ENCODE data around the gene MYADML2. TPM values are rescaled to one million over a fixed set of nuclear protein-coding genes. Genes with fewer than 3 reads are reported as not detected.
"Not testable (repeated sequence)": the region's sequence is repeated elsewhere in the genome, so short reads cannot be mapped to it uniquely, and the experiment has no call there.

The MYADML2 gene
- not detected for polyA plus RNA-seq

DNA sequence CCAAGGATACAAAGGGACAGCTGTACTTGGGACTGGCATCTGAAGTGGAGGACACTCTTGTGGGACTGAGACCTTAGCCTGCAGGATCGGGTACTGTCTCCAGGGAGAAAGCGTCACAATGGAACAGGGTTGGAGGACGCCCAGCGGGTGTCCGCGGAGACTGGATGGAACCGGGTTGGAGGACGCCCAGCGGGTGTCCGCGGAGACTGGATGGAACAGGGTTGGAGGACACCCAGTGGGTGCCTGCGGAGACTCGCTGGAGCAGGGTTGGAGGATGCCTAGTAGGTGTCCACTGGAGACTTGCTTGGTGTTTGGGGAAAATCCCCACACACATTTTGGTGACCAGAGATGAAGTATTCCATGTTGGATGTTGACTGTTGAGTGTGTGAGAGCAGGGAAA lies at the start of gene MYADML2:
Gene MYADML2, minus strand, starts transcription at position 45 of the 400 bp plus-strand sequence. CDS start 5,492 bp downstream, outside the sequence.
- 89% methylated on average over 13 of the region's 13 CpGs for WGBS, 3 donors
- no peak within 1 kb of the TSS for H3K27ac ChIP-seq (ENCODE audit: low read depth, low read length)

GRCh38 chr17:81996232-81996756 lies 49.3 kb upstream of the MYADML2 start:
- no peak overlapping the region for H3K27ac ChIP-seq (ENCODE audit: low read depth, low read length)
- 91% methylated on average over 28 of the region's 28 CpGs for WGBS, 3 donors

DNA sequence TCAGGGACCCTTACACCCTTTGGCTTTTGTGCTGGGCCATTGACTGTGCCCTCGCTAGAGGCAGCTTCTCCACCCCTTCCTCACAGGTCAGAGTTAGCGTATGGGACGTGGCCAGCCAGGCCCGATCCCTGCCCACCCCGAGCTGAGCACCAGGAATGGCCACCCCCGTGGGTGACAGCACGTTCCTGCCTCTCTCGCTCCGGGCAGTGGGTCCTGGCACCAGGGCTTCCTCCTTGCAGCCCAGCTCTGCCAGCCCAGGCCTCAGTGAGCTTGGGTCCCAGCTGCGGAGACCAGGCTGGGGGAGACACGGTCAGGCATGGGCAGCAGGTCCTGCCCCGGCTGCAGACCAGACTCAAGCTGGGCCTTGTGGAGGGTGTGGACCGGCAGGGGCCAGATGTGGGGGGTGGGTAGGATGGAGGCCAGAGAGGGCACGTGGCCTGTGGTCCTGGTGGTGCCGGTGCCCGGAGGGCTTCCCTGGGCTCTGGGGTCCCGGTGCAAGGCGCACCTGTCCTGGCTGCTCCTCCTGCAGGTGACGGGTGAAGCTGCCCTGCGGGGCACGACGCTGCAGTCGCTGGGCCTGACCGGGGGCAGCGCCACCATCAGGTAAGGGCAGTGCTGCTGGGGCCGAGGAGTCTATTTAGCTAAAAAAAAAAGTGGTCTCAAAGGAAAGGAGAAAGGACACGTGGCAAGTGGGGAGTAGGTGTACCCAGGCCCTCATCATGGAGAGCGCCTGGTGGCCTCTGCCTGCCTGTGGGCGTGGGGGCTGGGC lies 48.6 kb upstream of the MYADML2 start:
- WGBS, 3 donors, result 94 to 98% (median 97%) methylated on average over 28 to 29 of the region's 29 CpGs
- H3K27ac ChIP-seq (ENCODE audit: low read depth, low read length), result no peak overlapping the region

- no peak overlapping the region for H3K27ac ChIP-seq (ENCODE audit: low read depth, low read length)
- WGBS, 3 donors, result 87 to 93% (median 89%) methylated on average over 38 to 39 of the region's 39 CpGs
These were observed 47.8 kb upstream of the MYADML2 start for GRCh38 chr17:81994593-81995462.

GRCh38 chr17:81993729-81994592 lies 46.9 kb upstream of the MYADML2 start:
- H3K27ac ChIP-seq (ENCODE audit: low read depth, low read length), result no peak overlapping the region
- 94 to 96% (median 95%) methylated on average over 37 of the region's 37 CpGs for WGBS, 3 donors

DNA sequence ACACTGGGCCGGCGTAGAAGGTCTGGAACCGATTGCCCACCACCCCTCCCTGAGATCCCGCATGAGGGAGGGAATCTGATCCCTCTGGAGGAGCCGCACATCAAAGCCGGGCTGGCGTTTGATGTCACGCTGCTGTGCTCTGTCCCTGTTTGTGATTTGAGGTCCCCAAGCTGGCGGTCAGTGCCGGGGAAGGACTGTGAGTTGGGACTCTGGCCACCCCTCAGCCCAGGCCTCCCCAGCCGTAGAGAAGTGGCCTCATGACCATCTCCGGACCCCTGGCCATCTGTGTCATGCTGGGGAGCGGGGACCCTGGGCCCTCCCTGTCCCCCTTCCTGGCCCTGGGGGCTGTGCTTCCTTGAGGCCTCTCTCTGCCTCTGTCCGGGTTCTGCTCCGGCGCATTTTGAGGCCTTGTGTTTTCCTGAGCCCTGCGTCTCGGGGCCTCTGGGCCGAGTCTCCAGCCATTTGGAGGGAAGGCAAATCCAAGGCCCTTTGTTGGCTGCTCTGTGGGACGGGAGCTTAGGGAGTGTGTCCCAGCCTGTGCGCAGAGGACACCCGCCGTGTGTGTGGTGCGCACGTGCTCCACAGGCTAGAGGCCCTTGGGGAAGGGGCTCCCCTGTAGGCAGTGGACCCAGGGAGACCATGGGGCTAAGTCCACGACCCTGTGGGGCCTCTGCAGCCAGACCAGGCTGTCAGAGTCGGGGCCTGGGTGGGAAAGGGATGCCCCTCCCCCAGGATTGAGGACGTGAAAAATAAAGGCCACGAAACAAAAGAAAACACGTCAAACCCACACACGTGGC lies 45.5 kb upstream of the MYADML2 start:
- WGBS, 3 donors, result 70 to 85% (median 84%) methylated on average over 28 to 31 of the region's 31 CpGs
- H3K27ac ChIP-seq (ENCODE audit: low read depth, low read length), result no peak overlapping the region

DNA sequence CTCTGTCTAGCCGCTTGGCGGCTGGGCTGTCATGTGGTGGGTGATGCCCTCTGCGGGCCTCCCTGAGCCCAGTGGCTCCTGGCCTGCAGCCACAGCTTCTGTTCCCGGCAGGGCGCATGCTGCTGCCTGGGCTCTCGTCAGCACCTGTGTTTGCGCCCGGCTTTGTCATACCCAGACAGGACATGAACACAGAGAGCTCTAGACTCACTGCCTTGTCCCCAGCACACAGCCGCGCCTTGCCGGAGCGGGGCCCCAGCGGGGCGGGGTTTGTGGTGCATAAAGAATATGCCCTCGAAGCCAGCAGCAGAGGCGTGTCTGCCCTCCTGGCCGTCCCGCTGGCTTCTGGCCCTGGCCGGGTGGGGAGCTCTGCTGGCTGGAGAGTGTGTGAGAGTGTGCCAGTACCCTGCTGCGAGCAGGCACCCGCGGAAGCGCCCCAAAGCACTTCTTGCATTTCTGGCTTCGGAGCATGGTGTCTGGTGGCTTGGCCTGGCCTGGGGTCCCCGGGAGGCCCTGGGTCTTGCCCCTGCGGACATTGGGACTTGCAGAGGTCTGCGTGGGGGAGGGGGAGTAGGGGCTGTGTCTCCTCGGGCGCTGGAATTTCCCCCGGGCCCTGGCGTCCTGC lies 44.8 kb upstream of the MYADML2 start:
- H3K27ac ChIP-seq (ENCODE audit: low read depth, low read length), result no peak overlapping the region
- WGBS, 3 donors, result 22 to 59% (median 50%) methylated on average over 31 of the region's 31 CpGs

DNA sequence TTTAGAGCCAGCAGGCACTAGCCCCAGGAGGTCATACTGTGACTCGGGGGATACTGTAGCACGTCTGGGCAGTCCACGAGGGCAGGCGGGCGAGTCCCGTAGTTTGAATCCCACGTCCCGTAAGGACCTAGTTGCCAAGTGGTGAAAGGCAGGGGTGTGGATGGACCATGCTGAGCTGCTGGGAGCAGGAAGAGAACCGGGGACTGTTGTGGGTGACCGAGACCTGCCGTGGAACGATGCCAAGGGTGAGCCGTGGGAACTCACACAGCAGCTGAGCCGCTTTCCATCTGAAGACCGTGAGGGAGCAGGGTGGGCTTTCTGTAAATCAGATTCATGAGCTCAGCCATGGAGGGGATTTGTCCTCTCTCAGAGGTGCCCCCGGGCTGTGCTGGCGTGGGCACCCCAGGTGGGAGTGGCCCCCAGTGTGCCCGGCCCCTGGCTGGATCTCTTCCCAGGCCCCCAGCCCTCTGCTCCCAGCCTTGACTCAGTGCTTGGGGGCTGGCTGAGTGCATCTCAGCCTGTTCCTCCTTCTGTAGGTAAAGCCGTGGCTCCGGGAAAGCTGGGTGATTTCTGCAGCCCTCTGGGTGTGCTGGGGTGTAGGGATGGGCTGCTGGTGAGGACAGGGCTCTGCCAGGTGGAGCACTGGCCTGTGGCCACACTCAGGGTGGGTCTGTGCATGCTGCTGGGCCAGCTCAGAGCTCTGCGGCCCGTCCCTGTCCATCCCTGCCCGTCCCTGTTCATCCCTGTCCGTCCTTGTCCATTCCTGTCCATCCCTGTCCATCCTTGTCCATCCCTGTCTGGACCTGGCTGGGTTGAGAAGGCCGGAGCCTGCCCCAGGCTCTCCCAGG lies 44.0 kb upstream of the MYADML2 start:
- 45 to 91% (median 85%) methylated on average over 25 of the region's 25 CpGs for WGBS, 3 donors
- no peak overlapping the region for H3K27ac ChIP-seq (ENCODE audit: low read depth, low read length)

DNA sequence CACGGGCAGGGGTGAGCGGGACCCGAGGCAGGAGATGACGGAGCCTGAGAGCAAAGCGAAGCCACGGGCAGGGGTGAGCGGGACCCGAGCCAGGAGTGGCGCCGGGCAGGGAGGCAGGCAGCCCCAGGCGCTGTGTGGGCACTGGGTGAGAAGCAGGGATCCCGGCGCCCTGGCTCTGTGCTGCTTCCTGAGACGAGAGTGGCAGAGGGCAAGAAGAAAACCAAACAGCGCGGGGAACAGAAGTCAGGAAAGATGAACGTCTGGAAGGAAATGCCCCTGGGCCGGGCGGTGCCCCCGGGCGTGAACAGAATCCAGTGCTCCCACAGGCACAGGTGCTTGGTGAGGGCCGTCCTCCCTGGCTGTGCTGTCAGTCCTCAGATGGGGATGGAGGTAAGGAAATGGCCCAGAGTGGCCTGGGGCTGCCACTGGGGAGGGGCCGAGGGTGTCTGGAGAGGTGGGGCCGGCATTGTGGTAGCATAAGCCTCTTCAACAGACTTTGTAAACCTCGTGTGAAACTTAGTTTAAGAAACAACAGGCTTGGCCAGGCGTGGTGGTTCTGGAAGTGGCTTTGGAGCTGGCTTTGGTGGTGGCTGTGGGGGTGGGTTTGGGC lies 40.2 kb upstream of the MYADML2 start:
- 87 to 94% (median 92%) methylated on average over 25 to 26 of the region's 26 CpGs for WGBS, 3 donors

GRCh38 chr17:81986606-81987005 lies 39.6 kb upstream of the MYADML2 start:
- WGBS, 3 donors, result 97 to 98% (median 97%) methylated on average over 26 of the region's 26 CpGs
- H3K27ac ChIP-seq (ENCODE audit: low read depth, low read length), result no peak overlapping the region

More for the DNA sequence above, 40.2 kb upstream of the MYADML2 start:
- H3K27ac ChIP-seq (ENCODE audit: low read depth, low read length), result no peak overlapping the region

GRCh38 chr17:81984773-81985410 lies 37.9 kb upstream of the MYADML2 start:
- H3K27ac ChIP-seq (ENCODE audit: low read depth, low read length), result no peak overlapping the region
- WGBS, 3 donors, result 90 to 96% (median 92%) methylated on average over 18 to 21 of the region's 21 CpGs

- H3K27ac ChIP-seq (ENCODE audit: low read depth, low read length), result no peak overlapping the region
- WGBS, 3 donors, result 87 to 94% (median 88%) methylated on average over 26 of the region's 26 CpGs
These were observed 36.8 kb upstream of the MYADML2 start for GRCh38 chr17:81983639-81984373.

GRCh38 chr17:81983011-81983638 lies 36.1 kb upstream of the MYADML2 start:
- H3K27ac ChIP-seq (ENCODE audit: low read depth, low read length), result no peak overlapping the region
- 92 to 96% (median 93%) methylated on average over 32 to 35 of the region's 35 CpGs for WGBS, 3 donors

GRCh38 chr17:81981511-81981910 lies 34.5 kb upstream of the MYADML2 start:
- 95 to 98% (median 96%) methylated on average over 12 of the region's 12 CpGs for WGBS, 3 donors
- H3K27ac ChIP-seq (ENCODE audit: low read depth, low read length), result not testable (repeated sequence)

All from adipose tissue (tissue), 3 donors.